HG02943 (cell line): ENCODE results near the gene KARS1.
A peak's percentile ranks its signal among the peaks of the same experiment; 100 is the strongest.
"Not testable (repeated sequence)": the region's sequence is repeated elsewhere in the genome, so short reads cannot be mapped to it uniquely, and the experiment has no call there.

Source experiments
- ATAC-seq: cut with Tn5 transposase; IDR thresholded peaks from one replicate; pipeline ENCODE4 v1.9.1; 2021; ENCODE audit warnings: mild to moderate bottlenecking, low read depth, moderate library complexity; ENCODE audit not compliant: unreplicated experiment

KARS1 gene

GRCh38 chr16:75626806-75627205, 20.7 kb downstream of the KARS1 start:
- no peak for ATAC-seq

DNA sequence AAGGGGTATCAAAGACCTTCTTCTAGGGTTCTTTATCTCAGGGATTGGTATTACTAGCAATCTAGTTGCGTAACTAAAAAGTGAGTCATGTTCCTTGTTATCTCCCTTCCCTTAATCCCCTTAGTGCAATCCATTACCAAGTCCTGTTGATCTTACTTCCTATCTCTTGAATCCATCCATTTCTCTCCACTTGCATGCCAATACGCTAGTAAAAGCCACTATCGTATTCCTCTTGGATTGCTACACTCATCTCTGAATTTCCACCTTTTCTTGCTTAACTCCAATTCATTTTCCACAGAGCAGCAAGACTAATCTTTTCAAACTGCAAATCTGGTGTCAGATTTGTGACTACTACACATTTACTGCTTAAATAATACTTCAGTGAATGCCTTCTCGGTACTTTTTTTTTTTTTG, 22.5 kb downstream of the KARS1 start:
- ATAC-seq = no peak

DNA sequence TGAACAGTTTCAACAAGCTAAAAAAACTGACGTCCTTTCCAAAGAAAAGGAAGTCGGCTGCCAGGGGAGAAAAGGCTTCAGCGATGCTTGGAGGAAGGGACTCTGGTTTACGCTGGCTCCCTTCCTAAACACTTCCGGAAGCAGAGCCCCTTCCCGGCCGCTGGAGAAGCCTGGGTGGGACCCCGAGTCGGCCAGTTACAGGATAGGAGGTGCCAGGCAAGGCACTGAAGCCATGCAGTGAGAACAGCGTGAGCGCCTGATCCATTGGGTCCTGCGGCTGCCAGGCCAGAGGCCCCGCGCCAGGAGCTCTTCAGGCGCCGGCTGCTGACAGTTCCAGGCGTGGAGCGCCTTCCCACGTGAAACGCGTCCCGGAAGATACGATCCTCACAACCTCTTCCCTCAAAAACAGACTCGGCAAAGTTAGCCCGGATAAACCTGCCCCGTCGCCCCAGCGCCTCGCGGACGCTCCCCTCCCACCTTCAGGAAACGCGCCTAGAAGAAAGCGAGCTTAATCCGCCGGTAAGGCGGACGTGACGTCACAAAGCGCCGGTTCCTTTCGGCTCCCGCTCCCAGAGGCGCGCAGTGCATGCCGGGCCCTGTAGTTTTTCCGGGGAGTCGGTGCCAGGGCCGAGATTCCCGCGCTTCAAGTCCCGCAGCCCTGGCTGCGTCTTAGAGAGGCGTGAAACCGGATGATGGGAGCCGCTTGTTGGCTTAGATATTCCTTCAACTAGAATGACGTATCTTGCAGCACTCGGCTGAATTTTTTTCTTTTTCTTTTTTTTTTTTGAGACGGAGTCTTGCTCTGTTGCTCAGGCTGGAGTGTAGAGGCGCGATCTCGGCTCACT, 24.5 kb downstream of the KARS1 start, which contains the start of gene ADAT1:
Gene ADAT1, minus strand, starts transcription at position 521 of the 845 bp plus-strand sequence. CDS start 2,482 bp downstream, outside the sequence.
- ATAC-seq = peak; percentile 97

DNA sequence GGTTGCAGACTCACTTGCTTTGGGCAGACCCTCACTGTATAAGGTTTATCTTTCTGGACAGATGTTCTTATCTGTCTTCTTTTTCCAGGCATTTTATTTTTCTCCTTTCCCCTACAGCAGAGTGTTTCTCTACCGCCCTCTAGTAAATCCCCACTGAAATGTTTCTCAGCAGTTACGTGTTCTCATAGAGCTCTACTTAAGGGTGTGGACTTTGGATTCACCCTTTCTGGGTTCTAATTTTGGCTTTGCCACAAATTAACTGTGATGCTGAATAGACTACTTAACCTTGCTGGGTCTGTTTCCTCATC, 26.3 kb downstream of the KARS1 start:
- ATAC-seq = no peak

DNA sequence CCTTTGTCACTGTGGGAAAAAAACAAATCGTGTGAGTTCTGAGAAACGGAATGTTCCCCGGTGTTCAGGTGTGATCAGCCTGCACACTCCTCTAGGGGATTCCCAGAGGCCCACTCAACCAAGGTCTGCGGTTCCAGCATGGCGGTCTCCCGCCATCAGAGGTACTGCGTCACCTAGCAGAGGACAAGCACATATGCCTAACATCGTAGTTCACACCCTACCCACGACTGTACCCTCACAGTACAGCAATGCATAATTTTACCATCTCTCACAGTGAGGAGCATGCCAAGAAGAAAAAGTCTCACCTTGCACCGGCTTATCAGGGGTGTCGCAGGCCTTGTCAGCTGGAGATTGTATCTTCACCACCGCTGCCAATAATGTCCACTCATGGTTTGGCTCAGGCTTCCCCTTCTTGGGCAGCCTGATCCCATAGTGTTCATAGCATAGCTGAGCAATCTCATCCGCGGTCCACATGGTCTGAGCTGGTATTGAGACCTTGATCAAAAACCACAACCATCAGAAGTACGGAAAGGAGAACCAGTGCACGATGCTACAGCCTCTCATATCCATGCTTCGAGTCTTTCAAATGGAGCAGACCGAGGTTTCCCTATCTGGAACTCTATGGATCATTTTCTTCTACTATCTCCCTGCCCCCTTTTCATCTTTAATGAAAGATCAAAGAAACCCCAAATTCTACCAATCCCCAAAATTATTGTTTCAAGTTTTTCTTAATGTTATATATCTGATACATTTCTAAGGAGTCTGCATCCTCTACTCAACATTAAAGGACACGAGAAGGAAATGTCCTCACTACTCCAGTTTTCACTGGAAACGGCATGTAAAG, 26.9 kb downstream of the KARS1 start:
- no peak for ATAC-seq

DNA sequence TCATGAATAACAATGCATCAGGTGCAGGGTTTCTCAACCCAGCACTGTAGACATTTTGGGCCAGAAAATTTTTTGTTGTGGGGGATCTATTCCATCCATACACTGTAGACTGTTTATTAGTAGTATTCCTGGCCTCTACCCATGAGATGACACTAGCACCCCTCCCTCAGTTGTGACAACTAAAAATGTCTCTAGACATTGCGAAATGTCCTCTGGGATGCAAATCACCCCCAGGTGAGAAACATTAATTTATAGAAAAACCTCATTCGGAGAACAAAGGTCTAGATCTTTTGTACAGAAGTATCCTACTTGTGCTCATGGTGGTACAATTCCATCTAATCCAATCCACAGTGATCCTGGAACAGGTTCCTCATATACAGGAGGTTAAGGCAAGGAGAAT, 28.7 kb downstream of the KARS1 start:
- no peak for ATAC-seq

GRCh38 chr16:75617121-75617520, 30.3 kb downstream of the KARS1 start:
- ATAC-seq = no peak

DNA sequence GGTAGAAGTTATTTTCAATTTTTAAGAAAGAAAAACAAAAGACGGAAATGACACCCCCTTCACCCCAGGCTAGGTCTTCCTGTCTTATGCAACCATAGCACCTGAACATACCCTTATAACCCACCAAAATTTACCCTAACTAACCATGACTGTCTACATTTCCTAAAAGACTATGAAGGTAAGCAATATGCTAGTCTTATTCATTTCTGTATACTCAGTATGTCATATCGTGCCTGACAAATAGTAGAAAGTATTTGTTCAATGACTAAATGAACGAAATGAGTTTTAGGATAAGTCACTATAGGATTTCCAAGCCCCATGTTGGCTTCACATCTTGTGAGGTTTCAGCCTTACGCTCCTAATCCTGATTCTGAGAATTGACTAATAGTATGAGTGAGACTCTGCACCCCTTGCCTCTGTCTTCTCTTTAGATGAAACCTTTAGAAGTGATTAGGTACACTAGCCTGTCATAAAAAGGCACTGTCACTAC, 30.9 kb downstream of the KARS1 start:
- no peak for ATAC-seq

DNA sequence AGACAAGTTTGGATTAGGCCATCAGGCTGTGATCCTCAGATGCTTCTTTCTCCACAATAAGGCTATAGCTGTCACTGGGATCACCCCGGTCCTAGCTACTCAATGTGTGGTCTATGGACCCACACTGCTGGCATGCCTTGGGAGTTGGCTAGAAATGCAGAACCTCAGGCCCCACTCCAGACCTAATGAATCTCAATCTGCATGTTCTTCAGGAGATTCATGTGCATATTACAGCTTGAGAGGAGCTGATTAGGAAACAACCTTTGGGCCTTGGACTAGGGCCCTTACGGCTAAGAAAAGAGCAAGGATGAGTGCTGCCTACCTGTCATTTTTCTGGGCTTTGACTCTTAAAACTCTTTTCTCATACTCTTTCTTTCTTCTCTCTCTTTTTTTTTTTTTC, 31.8 kb downstream of the KARS1 start:
- no peak for ATAC-seq

DNA sequence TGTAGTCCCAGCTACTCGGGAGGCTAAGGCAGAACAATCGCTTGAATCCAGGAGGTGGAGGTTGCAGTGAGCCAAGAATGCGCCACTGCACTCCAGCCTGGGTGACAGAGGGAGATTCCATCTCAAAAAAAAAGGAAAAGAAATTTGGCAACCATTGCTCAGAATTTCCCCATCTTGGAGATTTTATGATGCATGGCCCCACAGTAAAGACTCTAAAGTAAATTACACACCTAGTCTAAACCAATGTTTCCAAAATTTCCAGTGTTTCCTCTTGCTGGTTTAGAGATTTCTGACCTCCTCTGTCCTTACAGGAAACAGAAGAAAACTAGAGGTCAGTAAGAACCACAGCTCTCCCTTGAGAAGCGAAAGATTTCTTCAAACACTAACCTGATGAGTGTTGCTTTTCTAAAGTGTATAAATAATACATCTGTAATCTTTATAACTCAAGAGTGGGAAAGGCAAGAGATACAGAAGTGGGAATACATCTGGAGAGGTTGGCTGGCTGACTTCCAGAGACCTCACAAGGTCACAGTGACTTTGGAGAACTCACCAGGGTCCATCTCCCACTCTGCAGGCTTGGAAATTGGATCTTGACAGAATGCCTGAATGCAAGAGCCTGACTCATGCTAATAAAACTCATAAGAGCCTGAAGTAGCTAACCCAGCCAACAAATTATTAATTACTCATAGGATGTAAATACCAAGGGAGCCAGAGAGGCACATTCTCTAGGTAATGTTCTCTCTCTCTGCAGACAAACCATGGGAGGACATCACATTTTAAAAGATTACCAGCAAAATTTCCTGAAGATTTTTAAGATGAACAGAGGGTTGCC, 33.2 kb downstream of the KARS1 start:
- no peak for ATAC-seq

- no peak for ATAC-seq
Observed at GRCh38 chr16:75606507-75606906, 41.0 kb downstream of the KARS1 start.

DNA sequence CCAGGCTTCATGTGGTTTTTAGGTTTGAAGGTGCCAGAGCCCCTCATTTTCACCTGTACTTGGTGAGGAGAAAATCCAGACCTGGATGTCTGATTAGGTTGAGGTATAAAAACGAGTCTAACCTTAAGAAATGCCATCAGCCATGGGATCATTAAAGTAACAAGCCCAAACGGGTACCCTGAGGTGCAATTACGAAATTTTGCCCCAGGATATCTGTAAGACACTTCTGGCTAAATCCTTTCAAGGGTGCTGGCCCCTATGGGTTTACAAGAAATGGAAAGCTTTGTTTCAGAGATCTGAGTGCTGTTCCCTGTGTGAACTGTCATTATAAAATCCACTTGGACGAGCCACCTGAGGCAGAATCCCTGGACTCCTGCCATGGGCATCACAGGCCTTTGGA, 44.2 kb downstream of the KARS1 start:
- no peak for ATAC-seq

DNA sequence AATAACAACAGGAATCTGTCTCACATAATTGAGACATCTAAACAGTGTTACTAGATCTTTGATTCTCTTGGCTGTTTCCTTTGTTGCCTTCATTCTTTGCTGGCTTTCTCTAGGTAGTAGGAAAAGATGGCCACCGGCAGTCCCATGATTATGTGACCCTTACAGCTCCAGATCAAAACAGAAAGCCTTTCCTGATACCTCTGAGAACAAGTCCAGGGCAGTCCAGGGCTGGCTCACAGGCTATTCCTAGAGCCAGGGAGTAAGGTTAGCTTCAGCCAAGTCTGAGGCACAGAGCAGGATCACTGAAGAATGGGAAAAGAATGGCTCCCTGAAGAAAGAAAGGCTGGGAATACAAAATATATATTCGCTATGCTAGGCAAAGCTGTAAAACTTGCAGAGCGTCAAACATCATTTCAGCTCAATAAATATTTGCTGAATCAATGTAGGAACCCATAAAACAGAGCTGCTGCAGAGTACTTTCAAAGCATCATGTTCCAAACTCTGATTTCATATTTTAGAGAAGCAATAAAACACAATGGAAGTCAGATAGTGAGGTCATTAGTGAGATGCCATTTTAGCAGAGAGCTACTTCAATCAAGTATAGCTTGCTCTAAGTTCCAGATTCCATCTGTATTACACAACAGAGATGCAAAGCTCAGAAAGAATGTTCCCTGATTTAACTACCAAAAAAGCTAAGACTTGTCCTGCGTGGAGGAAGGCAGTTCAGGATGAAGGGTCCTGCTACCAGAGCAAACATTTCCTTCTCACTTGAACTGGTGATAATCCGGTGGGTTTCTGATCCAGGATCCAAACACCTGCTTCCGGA, 47.8 kb downstream of the KARS1 start:
- no peak for ATAC-seq

DNA sequence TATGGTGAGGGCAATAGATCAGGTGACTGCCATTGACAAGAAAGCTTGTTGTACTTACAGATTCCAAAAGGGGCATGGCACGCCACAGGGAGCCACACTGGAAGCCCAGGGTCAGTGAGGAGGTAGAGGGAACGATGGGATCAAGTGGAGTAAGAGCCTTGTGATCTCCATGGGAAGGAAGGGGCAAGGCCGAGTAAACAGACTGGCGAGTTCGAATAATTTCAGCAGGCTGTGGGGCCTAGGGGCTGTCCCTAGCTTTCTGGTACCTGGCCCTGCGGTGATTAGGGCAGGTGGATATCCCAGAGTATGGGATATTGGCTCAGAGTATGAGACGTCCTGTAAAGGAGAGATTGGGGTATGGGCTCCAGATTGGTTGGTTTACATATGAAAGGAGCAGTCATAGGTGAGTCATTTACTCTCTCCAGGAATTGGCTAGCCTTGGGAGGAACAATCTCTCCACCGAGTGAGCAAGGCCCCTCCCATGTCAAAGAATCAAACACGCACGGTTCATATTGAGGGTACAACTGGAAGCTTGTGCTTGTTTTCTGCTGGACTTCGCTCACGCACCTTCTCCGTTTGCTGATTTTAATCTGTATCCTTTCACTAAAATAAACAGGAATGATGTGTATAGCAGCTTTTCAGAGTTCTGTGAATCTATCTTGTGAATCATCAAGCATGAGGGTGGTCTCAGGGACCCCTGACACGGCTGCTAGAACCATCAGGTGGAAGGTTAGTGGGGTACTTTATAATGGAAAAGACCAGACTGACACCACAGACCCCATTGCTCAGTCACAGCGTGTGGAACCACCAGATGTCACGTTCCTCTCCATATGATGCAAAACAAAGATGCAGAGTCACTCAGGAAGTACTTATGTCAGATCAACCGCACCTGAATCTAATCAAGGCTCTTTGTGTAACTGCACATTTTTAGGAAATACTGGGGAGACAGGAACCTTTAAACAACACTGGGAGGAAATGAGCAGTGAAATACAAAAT, 53.3 kb downstream of the KARS1 start:
- ATAC-seq = no peak

DNA sequence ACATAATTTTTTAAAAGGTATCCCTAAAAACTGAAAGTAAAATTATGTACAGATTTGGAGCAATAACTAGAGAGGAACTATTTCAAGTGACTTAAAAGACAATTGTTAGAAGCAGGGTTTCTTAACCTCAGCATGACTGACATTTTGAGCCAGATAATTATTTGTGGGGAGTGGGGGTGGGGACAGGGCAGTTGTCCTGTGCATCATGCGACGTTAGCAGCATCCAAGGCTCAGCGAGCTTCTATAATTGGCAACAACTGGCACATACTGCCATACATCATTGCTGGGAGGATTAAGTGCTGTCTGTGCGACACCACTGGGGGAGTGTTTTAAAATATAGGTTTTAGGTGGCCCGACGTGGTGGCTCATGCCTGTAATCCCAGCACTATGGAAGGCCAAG, 54.2 kb downstream of the KARS1 start:
- no peak for ATAC-seq

DNA sequence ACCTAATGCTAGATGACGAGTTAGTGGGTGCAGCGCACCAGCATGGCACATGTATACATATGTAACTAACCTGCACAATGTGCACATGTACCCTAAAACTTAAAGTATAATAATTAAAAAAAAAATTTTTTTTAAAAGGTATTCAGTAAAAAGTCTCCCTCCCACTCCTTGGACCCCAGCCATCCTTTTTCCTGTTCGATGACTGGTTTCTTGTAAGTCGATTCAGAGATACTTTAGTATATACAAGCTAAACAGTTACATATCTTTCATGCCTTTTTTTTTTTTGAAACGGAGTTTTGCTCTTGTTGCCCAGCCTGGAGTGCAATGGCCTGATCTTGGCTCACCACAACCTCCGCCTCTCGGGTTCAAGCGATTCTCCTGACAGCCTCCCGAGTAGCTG, 55.5 kb downstream of the KARS1 start:
- ATAC-seq = not testable (repeated sequence)

DNA sequence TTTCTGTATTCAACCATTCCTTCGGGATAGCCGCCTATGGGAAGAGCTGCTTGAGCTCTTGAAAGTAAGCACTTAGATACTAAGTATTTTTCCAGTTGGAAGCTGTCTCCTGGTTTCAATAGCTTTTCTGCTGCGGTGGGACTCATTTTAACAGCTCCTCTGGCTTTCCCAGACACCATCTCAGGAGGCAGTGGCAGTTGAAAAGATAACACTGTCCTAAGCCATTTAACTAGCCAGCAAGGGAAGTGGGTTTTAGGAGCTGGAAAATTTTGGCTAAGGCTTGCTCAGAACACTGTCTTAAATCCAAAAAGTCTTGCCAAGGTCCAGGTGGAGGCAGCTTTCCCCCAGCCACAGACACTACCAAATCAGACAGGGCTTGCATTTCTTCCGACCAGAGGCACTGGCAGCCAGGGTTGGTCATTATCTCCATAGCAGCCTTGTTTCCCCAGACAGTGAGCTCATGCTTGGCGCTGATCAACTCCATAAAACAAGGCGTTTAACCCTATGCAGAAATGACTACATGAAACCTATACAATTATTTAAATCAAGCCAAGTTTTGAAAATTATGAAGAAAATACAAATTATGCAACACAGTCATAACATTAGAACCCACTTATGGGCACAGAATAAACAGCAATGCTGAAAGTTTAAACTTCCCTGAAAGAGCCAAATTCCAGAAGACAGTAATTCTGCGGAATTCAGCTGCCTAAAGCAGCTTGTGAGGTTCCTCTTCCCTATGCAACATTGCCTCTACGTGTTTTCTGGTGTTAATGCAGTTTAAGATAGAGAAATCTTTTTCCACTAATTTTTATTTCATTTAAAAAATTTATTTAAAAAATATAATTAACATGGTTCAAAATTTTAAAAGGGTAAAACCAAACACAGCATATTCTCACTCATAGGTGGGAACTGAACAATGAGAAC, 56.3 kb downstream of the KARS1 start:
- ATAC-seq = no peak

GRCh38 chr16:75589306-75589705, 58.2 kb downstream of the KARS1 start:
- ATAC-seq = no peak
